Smooth muscle cell of the brain vasculature (primary cell): ENCODE data around the gene PRKCH.
"Not testable (repeated sequence)": the region's sequence is repeated elsewhere in the genome, so short reads cannot be mapped to it uniquely, and the experiment has no call there.

Source experiments
- DNase-seq: peaks from one replicate; pipeline ENCODE4 v3.0.0-alpha.2; 2012; ENCODE audit warnings: low read depth, low spot score

PRKCH gene

GRCh38 chr14:61388976-61389576, 67.7 kb downstream of the PRKCH start:
- DNase-seq: no peak

- no peak for DNase-seq
Observed at GRCh38 chr14:61391119-61391518, 69.7 kb downstream of the PRKCH start.

- DNase-seq: no peak
Observed at GRCh38 chr14:61392297-61392696, 70.9 kb downstream of the PRKCH start.

GRCh38 chr14:61394542-61394941, 73.2 kb downstream of the PRKCH start:
- no peak for DNase-seq

GRCh38 chr14:61395115-61395725, 73.8 kb downstream of the PRKCH start:
- DNase-seq: no peak

GRCh38 chr14:61396279-61396678, 74.9 kb downstream of the PRKCH start:
- DNase-seq: no peak

- no peak for DNase-seq
Observed at GRCh38 chr14:61396694-61397093, 75.3 kb downstream of the PRKCH start.

- DNase-seq: no peak
Observed at GRCh38 chr14:61397615-61398014, 76.2 kb downstream of the PRKCH start.

GRCh38 chr14:61398221-61398620, 76.8 kb downstream of the PRKCH start:
- DNase-seq: no peak

GRCh38 chr14:61399365-61399764, 78.0 kb downstream of the PRKCH start:
- no peak for DNase-seq

- DNase-seq: no peak
Observed at GRCh38 chr14:61401461-61401860, 80.1 kb downstream of the PRKCH start.

- DNase-seq: no peak
Observed at GRCh38 chr14:61403411-61403810, 82.0 kb downstream of the PRKCH start.

GRCh38 chr14:61404637-61405036, 83.3 kb downstream of the PRKCH start:
- no peak for DNase-seq

GRCh38 chr14:61406198-61406597, 84.8 kb downstream of the PRKCH start:
- no peak for DNase-seq

GRCh38 chr14:61406675-61407074, 85.3 kb downstream of the PRKCH start:
- DNase-seq: no peak

GRCh38 chr14:61408498-61408897, 87.1 kb downstream of the PRKCH start:
- DNase-seq: no peak

- no peak for DNase-seq
Observed at GRCh38 chr14:61409782-61410181, 88.4 kb downstream of the PRKCH start.

- DNase-seq: not testable (repeated sequence)
Observed at GRCh38 chr14:61415934-61416333, 94.6 kb downstream of the PRKCH start.

- no peak for DNase-seq
Observed at GRCh38 chr14:61416591-61416990, 95.2 kb downstream of the PRKCH start.

- DNase-seq: no peak
Observed at GRCh38 chr14:61417141-61417540, 95.8 kb downstream of the PRKCH start.

GRCh38 chr14:61417883-61418455, 96.6 kb downstream of the PRKCH start:
- DNase-seq: no peak

- no peak for DNase-seq
Observed at GRCh38 chr14:61418746-61419145, 97.4 kb downstream of the PRKCH start.

- no peak for DNase-seq
Observed at GRCh38 chr14:61419201-61419600, 97.8 kb downstream of the PRKCH start.
